ENCODE data around the gene ELMOD1. TPM values are rescaled to one million over a fixed set of nuclear protein-coding genes. Genes with fewer than 3 reads are reported as not detected.

Gene ELMOD1
- total RNA-seq, 1 donor from 2014 or later: 2.3 TPM

GRCh38 chr11:107594736-107595135 lies 3.8 kb downstream of the ELMOD1 start:
- H3K4me3 ChIP-seq: no peak overlapping the region
- H3K4me1 ChIP-seq: peaks cover 23% of the 10 kb centered on the region
- intact Hi-C loops (cut with micrococcal nuclease): no loop called here
- no peak for DNase-seq
- H3K27ac ChIP-seq (replicated peaks): no peak overlapping the region
- H3K9me3 ChIP-seq (replicated peaks): no peaks in the 10 kb centered on the region
- TF ChIP-seq CTCF (IDR thresholded peaks at IDR 0.05; ENCODE audit: borderline replicate concordance): no peak
- peaks cover 88% of the 10 kb centered on the region for H3K27me3 ChIP-seq (ENCODE audit: low read depth)
- no peaks in the 10 kb centered on the region for H3K36me3 ChIP-seq

- Histone ChIP-seq H3K9me3 (replicated peaks) (no peaks in the 10 kb centered on the region), H3K4me1 (no peaks in the 10 kb centered on the region), H3K27ac (replicated peaks) (no peak overlapping the region), H3K4me3 (no peak overlapping the region), H3K36me3 (no peaks in the 10 kb centered on the region), H3K27me3 (ENCODE audit: low read depth) (peaks cover 83% of the 10 kb centered on the region)
- no peak for DNase-seq
- peak; percentile 28 for TF ChIP-seq CTCF (IDR thresholded peaks at IDR 0.05; ENCODE audit: borderline replicate concordance)
- intact Hi-C loops (cut with micrococcal nuclease): no loop called here
Observed at GRCh38 chr11:107598225-107599139, 7.5 kb downstream of the ELMOD1 start.

GRCh38 chr11:107605061-107606006 lies 14.4 kb downstream of the ELMOD1 start:
- no peak for TF ChIP-seq CTCF (IDR thresholded peaks at IDR 0.05; ENCODE audit: borderline replicate concordance)
- H3K27me3 ChIP-seq (ENCODE audit: low read depth): peaks cover 91% of the 10 kb centered on the region
- no peak overlapping the region for H3K4me3 ChIP-seq
- no peak overlapping the region for H3K27ac ChIP-seq (replicated peaks)
- intact Hi-C loops (cut with micrococcal nuclease): no loop called here
- no peaks in the 10 kb centered on the region for H3K9me3 ChIP-seq (replicated peaks)
- DNase-seq: no peak
- H3K36me3 ChIP-seq: no peaks in the 10 kb centered on the region
- H3K4me1 ChIP-seq: no peaks in the 10 kb centered on the region

- intact Hi-C loops (cut with micrococcal nuclease): no loop called here
- Histone ChIP-seq H3K27ac (replicated peaks) (no peak overlapping the region), H3K36me3 (no peaks in the 10 kb centered on the region), H3K9me3 (replicated peaks) (no peaks in the 10 kb centered on the region), H3K4me1 (no peaks in the 10 kb centered on the region), H3K4me3 (no peak overlapping the region), H3K27me3 (ENCODE audit: low read depth) (peaks cover 92% of the 10 kb centered on the region)
- no peak for TF ChIP-seq CTCF (IDR thresholded peaks at IDR 0.05; ENCODE audit: borderline replicate concordance)
- no peak for DNase-seq
Observed at GRCh38 chr11:107606141-107606540, 15.2 kb downstream of the ELMOD1 start.

GRCh38 chr11:107608809-107609208 lies 17.9 kb downstream of the ELMOD1 start:
- TF ChIP-seq CTCF (IDR thresholded peaks at IDR 0.05; ENCODE audit: borderline replicate concordance): no peak
- no peaks in the 10 kb centered on the region for H3K36me3 ChIP-seq
- DNase-seq: no peak
- peaks cover 81% of the 10 kb centered on the region for H3K27me3 ChIP-seq (ENCODE audit: low read depth)
- no peaks in the 10 kb centered on the region for H3K4me1 ChIP-seq
- H3K27ac ChIP-seq (replicated peaks): no peak overlapping the region
- intact Hi-C loops (cut with micrococcal nuclease): no loop called here
- no peak overlapping the region for H3K4me3 ChIP-seq
- H3K9me3 ChIP-seq (replicated peaks): no peaks in the 10 kb centered on the region
